Right ventricle myocardium inferior (tissue), 1 donor: Measurements from ENCODE around the gene LPA. TPM values are rescaled to one million over a fixed set of nuclear protein-coding genes. Genes with fewer than 3 reads are reported as not detected.
"Not testable (repeated sequence)": the region's sequence is repeated elsewhere in the genome, so short reads cannot be mapped to it uniquely, and the experiment has no call there.

Source experiments
- ATAC-seq: fragments of 200-7000 bp; cut with Tn5 transposase; one replicate; pipeline ENCODE4 v1.9.1; 2020; ENCODE audit warnings: mild to moderate bottlenecking, moderate library complexity
- DNase-seq: peaks from one replicate; pipeline ENCODE4 v3.0.0; 2021; ENCODE audit errors: missing footprints
- intact Hi-C: fragments of 100-400 bp; cut with DNase I; formaldehyde crosslinking; loops from one replicate; pipeline ENCODE4 v1.11.0; 2022
- long read RNA-seq: library from polyadenylated mRNA; unstranded; transcript quantifications from one replicate; pipeline ENCODE4 v2.0.0, GENCODE V29; 2021
- total RNA-seq: library from RNA; stranded (reverse); fragmentation: NEBNext Ultra II Directional; extraction: Animal tissue kit (Norgen Biotek cat#: 25700); gene quantifications from one replicate; pipeline ENCODE4 v1.2.1, GENCODE V29; 2021
- donor health status: DM: no; HTN: yes; CAD: no; lungs with severe emphysema.

The LPA gene
- not detected for total RNA-seq
- long read RNA-seq: 0 reads

- intact Hi-C loops, ATAC-seq, DNase-seq: not testable (repeated sequence)
Observed at GRCh38 chr6:160664198-160664597, at the start of gene LPA. LPA (minus strand) TSS chr6:160664275; CDS start chr6:160664214, 61 bp downstream.

GRCh38 chr6:160708993-160709392 lies 44.9 kb upstream of the LPA start:
- ATAC-seq, DNase-seq, intact Hi-C loops: not testable (repeated sequence)

GRCh38 chr6:160704688-160705087 lies 40.6 kb upstream of the LPA start:
- ATAC-seq, intact Hi-C loops, DNase-seq: not testable (repeated sequence)

GRCh38 chr6:160701918-160702680 lies 38.0 kb upstream of the LPA start, which contains the start of gene PLG:
PLG (plus strand) TSS chr6:160702244; CDS start chr6:160702305, 61 bp downstream.
- intact Hi-C loops, DNase-seq, ATAC-seq: not testable (repeated sequence)

GRCh38 chr6:160697826-160698225 lies 33.8 kb upstream of the LPA start:
- intact Hi-C loops: no loop called here
- ATAC-seq (no peak), DNase-seq (no peak)

GRCh38 chr6:160696884-160697283 lies 32.8 kb upstream of the LPA start:
- intact Hi-C loops, DNase-seq, ATAC-seq: not testable (repeated sequence)

GRCh38 chr6:160695622-160696021 lies 31.5 kb upstream of the LPA start:
- intact Hi-C loops, ATAC-seq, DNase-seq: not testable (repeated sequence)

- ATAC-seq, DNase-seq, intact Hi-C loops: not testable (repeated sequence)
Observed at GRCh38 chr6:160695025-160695424, 30.9 kb upstream of the LPA start.

GRCh38 chr6:160692369-160692959 lies 28.4 kb upstream of the LPA start:
- intact Hi-C loops: no loop called here
- ATAC-seq: no peak
- DNase-seq: no peak

- intact Hi-C loops: no loop called here
- DNase-seq (no peak), ATAC-seq (no peak)
Observed at GRCh38 chr6:160691617-160692016, 27.5 kb upstream of the LPA start.

- DNase-seq (no peak), ATAC-seq (no peak)
- intact Hi-C loops: no loop called here
Observed at GRCh38 chr6:160690458-160690857, 26.4 kb upstream of the LPA start.

- ATAC-seq (no peak), DNase-seq (no peak)
- intact Hi-C loops: no loop called here
Observed at GRCh38 chr6:160685762-160686450, 21.8 kb upstream of the LPA start.

- DNase-seq, ATAC-seq, intact Hi-C loops: not testable (repeated sequence)
Observed at GRCh38 chr6:160685101-160685761, 21.2 kb upstream of the LPA start.

GRCh38 chr6:160679402-160679769 lies 15.3 kb upstream of the LPA start:
- ATAC-seq (no peak), DNase-seq (no peak)
- intact Hi-C loops: no loop called here

GRCh38 chr6:160678744-160679401 lies 14.8 kb upstream of the LPA start:
- intact Hi-C loops: no loop called here
- no peak for DNase-seq
- ATAC-seq: no peak

GRCh38 chr6:160678230-160678629 lies 14.2 kb upstream of the LPA start:
- ATAC-seq (no peak), DNase-seq (no peak)
- intact Hi-C loops: no loop called here

GRCh38 chr6:160676418-160676817 lies 12.3 kb upstream of the LPA start:
- intact Hi-C loops, DNase-seq, ATAC-seq: not testable (repeated sequence)

GRCh38 chr6:160668589-160668988 lies 4.5 kb upstream of the LPA start:
- ATAC-seq (no peak), DNase-seq (no peak)
- intact Hi-C loops: no loop called here
